ENCODE data around the gene ZNF606. TPM values are rescaled to one million over a fixed set of nuclear protein-coding genes. Genes with fewer than 3 reads are reported as not detected.
A peak's percentile ranks its signal among the peaks of the same experiment; 100 is the strongest.

ZNF606 gene
- total RNA-seq, 2 experiments from 2014 or later: 9.6 to 9.7 TPM

DNA sequence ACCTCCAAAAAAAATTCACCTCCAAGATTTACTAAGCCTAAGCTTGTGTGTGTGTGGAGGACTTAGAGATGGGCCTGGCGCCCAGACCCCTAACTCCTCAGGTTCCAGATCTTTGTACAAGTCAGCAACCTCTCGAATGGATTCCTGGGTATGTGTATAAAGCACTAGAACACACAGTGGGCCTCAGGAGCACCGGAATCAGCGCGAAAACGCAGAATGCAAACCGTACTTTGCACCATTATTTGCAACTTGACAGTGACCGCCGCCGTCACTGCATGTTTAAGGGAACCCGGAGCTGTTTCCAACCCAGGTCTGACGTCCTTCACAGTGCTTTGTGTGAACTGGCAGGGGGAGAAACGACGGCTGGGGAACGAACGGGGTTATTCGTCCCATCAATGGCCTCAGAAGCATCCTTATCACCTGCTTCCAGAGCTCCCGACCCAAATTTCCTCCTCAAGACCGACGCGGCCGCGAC lies 688 bp downstream of the ZNF606 start:
- peak; percentile 26 for DNase-seq
- ChIA-PET CTCF (interaction anchor here (0.6 to 1.2 kb wide), 4 partner anchors 50 to 518 kb away, joined by 3 to 5 read pairs (median 4); partner anchors contain the start of gene ZNF329), POLR2A (interaction anchor here (0.8 to 2.5 kb wide), 14 partner anchors 23 to 502 kb away, joined by 3 to 17 read pairs (median 5); partner anchors contain the start of genes ZNF134, ZNF256, ZNF274 and ZNF329)
- H3K9me3 Mint-ChIP-seq: peaks cover 49% of the 10 kb centered on the region
- peaks cover 91% of the 10 kb centered on the region for H3K36me3 Mint-ChIP-seq (ENCODE audit: low read depth)
- H3K27me3 Mint-ChIP-seq: no peaks in the 10 kb centered on the region
- peak overlapping the region; percentile 44 for H3K27ac Mint-ChIP-seq
- peak overlapping the region; percentile 77 for H3K4me3 Mint-ChIP-seq
- peaks cover 30% of the 10 kb centered on the region for H3K4me1 Mint-ChIP-seq

DNA sequence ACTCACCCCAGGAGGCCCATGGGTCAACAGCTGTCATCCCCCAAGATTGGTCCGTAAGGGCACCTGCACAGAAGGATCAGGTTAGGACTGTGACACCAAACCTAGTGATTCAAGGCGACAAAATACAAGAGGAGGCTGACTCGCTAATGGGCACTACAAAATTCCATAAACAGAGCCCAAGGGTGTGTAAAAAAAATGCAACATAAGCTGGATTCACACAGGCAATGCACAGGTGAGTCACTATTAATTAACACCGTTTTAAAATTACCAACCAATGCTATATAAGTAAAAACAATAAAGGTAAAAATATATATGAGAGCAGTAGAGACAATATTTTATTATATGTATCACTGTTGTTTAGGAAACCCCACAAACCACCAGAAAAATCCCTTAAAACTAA lies 1.9 kb downstream of the ZNF606 start:
- Mint-ChIP-seq H3K27ac (no peak overlapping the region), H3K36me3 (ENCODE audit: low read depth) (peaks cover 92% of the 10 kb centered on the region), H3K4me1 (peaks cover 30% of the 10 kb centered on the region), H3K9me3 (peaks cover 54% of the 10 kb centered on the region), H3K27me3 (no peaks in the 10 kb centered on the region), H3K4me3 (peak overlapping the region; percentile 77)
- ChIA-PET POLR2A (no interaction called here), CTCF (no interaction called here)
- no peak for DNase-seq

DNA sequence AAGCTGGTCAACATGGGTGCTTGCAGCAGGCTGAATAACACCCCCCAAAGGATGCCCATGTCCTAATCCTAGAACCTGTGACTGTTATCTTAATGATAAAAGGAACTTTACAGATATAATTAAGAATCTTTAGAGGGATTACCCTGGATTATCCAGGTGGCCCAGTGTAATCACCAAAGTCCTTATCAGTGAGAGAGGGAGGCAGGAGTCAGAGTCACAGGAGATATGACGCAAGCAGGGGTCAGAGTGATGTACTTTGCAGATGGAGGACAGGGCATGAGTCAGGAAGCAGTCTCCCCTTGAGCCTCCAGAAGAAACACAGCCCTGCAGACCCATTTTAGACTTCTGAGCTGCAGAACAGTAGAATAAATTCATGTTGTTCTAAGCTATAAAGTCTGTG lies 9.8 kb downstream of the ZNF606 start:
- no peaks in the 10 kb centered on the region for H3K27me3 Mint-ChIP-seq
- peaks cover 59% of the 10 kb centered on the region for H3K9me3 Mint-ChIP-seq
- H3K4me1 Mint-ChIP-seq: no peaks in the 10 kb centered on the region
- ChIA-PET POLR2A (no interaction called here), CTCF (no interaction called here)
- peaks cover 68% of the 10 kb centered on the region for H3K36me3 Mint-ChIP-seq (ENCODE audit: low read depth)
- no peak overlapping the region for H3K27ac Mint-ChIP-seq
- no peak for DNase-seq
- H3K4me3 Mint-ChIP-seq: no peak overlapping the region

DNA sequence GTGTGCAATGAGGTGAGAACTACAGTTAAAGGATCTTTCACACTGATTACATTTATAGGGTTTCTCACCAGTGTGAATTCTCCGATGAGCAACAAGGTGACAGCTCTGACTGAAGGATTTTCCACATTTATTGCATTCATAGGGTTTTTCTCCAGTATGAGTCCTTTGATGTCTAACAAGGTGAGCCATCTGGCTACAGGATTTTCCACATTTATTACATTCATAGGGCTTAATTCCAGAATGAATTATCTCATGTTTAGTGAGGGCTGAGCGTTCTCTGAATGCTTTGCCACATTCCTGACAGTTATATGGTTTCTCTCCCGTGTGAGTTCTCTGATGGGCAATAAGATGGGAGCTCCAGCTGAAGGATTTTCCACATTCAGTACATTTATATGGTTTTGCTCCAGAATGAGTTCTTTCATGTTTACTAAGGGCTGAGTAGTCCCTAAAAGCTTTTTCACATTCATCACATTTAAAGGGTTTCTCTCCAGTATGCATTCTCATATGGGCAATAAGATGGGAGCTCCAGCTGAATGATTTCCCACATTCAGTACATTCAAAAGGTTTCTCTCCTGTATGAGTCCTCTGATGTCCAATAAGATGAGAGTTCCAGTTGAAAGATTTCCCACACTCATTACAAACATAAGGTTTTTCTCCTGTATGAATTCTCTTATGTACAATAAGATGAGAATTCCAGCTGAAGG lies 23.9 kb downstream of the ZNF606 start:
- CTCF ChIA-PET: no interaction called here
- POLR2A ChIA-PET: interaction anchor here (2.2 kb wide), 1 partner anchor 23 kb away, joined by 4 read pairs; the partner anchor contains the start of gene ZNF606
- Mint-ChIP-seq H3K27me3 (no peaks in the 10 kb centered on the region), H3K4me1 (no peaks in the 10 kb centered on the region), H3K4me3 (no peak overlapping the region), H3K9me3 (peaks cover 81% of the 10 kb centered on the region), H3K27ac (no peak overlapping the region), H3K36me3 (ENCODE audit: low read depth) (peaks cover 73% of the 10 kb centered on the region)
- no peak for DNase-seq

DNA sequence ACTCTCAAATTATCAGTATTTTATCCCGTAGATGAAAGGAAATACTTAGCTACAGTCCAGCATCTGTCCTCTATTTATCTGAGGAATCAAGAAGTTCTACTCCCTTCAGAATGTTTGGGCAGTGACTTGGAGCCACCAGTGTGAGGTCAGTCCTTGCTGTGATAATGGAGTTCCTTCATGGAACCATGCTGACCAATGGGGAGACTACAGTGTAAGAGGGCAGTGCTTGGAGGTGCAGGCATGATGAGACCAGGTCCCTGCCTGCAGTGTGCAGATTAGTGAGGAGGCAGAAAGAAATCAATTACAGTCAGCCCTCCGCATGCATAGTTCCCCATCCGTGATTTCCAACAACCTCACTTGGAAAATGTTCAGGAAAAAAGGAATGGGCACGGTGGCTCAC lies 28.2 kb downstream of the ZNF606 start, which contains the start of gene C19orf18:
Gene C19orf18, minus strand, starts transcription at position 101 of the 400 bp plus-strand sequence. CDS start 102 bp downstream, outside the sequence.
- Mint-ChIP-seq H3K36me3 (ENCODE audit: low read depth) (peaks cover 36% of the 10 kb centered on the region), H3K27me3 (no peaks in the 10 kb centered on the region), H3K9me3 (peaks cover 74% of the 10 kb centered on the region), H3K4me1 (no peaks in the 10 kb centered on the region), H3K27ac (no peak within 1 kb of the TSS), H3K4me3 (no peak within 1 kb of the TSS)
- ChIA-PET POLR2A (no interaction called here), CTCF (no interaction called here)
- no peak for DNase-seq

DNA sequence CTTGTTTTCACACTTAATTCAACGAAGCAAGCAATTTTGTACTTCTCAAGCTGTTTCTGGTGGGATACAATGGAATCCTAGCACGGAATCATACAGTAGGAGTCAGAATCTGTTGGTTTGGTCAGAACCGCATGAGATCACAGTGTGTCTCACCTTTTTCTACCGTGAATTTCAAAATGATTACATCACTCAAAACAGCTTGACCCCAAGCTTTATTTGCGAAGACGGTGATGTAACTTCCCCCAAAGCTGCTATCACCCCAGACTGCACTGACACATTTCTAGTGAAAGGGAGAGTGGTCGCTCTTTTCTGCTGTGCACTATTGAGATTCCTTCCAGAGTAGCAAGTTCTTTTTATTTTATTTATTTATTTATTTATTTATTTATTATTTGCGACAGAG lies 37.9 kb downstream of the ZNF606 start:
- CTCF ChIA-PET: no interaction called here
- H3K4me1 Mint-ChIP-seq: no peaks in the 10 kb centered on the region
- POLR2A ChIA-PET: no interaction called here
- H3K27me3 Mint-ChIP-seq: no peaks in the 10 kb centered on the region
- no peak overlapping the region for H3K27ac Mint-ChIP-seq
- peaks cover 5% of the 10 kb centered on the region for H3K36me3 Mint-ChIP-seq (ENCODE audit: low read depth)
- peaks cover 43% of the 10 kb centered on the region for H3K9me3 Mint-ChIP-seq
- no peak overlapping the region for H3K4me3 Mint-ChIP-seq
- DNase-seq: no peak

DNA sequence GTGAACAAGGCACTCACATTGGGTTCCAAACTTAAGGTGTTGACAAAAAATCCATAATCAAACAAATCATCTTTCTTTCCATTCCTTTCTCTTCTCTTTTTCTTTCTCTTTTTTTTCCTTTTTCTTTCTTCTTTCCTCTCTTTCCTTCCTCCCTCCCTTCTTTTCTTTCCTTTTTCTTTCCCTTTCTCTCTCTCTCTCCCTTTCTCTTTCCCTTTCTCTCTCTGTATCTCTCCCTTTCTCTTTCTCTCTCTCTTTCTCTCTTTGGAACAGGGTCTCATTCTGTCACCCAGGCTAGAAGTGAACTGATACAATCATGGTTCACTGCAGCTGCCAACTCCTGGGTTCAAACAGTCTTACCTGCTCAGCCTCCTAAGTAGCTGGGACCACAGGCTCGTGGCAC lies 40.8 kb downstream of the ZNF606 start:
- ChIA-PET POLR2A (no interaction called here), CTCF (no interaction called here)
- H3K4me3 Mint-ChIP-seq: no peak overlapping the region
- H3K9me3 Mint-ChIP-seq: peaks cover 41% of the 10 kb centered on the region
- H3K27ac Mint-ChIP-seq: no peak overlapping the region
- H3K36me3 Mint-ChIP-seq (ENCODE audit: low read depth): peaks cover 5% of the 10 kb centered on the region
- H3K27me3 Mint-ChIP-seq: no peaks in the 10 kb centered on the region
- DNase-seq: no peak
- H3K4me1 Mint-ChIP-seq: no peaks in the 10 kb centered on the region

DNA sequence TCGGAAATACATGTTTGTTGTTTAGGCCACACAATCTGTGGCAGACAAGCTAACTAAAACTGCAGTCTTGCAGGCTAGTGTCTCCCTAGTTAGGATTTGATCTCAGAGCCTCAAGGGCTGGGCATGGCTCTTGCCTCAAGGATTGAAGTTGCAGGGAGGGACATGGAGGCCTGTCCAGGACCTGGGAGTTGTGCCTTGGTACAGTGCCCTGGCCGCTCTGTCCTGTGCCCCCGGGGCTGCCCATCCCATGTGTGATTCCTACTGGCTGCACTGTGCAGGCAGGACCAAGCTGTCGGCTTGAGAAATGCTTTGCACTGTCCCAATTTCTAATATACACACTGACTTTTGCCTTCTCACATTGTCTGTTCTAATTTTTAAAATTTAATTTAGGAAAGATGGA lies 47.6 kb downstream of the ZNF606 start:
- H3K9me3 Mint-ChIP-seq: peaks cover 40% of the 10 kb centered on the region
- H3K4me1 Mint-ChIP-seq: no peaks in the 10 kb centered on the region
- H3K27me3 Mint-ChIP-seq: no peaks in the 10 kb centered on the region
- H3K4me3 Mint-ChIP-seq: no peak overlapping the region
- ChIA-PET POLR2A (no interaction called here), CTCF (no interaction called here)
- H3K36me3 Mint-ChIP-seq (ENCODE audit: low read depth): peaks cover 4% of the 10 kb centered on the region
- DNase-seq: no peak
- no peak overlapping the region for H3K27ac Mint-ChIP-seq

DNA sequence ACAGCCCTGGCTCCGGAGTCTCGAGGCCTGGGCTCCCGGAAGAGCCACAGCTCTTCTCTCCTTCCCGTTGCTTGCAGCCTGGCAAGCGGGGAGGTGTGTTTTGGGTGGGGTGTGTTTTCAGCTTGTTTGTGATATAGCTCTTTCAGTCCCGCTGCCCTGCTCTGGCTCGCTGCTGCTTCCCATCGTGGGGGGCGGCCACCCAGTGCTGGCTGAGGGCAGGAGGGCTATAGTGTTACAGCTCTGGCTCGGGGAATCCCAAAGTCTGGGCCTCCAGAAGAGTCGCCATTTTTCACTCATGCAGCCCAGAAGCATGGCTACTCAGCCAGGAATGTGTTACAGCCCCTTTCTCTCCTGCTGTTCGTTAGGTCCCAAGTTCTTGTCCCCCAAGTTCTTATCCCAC lies 52.9 kb downstream of the ZNF606 start:
- POLR2A ChIA-PET: interaction anchor here (0.9 kb wide), 1 partner anchor 33 kb away, joined by 3 read pairs; no protein-coding TSS in a partner anchor
- H3K36me3 Mint-ChIP-seq (ENCODE audit: low read depth): peaks cover 25% of the 10 kb centered on the region
- no peak overlapping the region for H3K27ac Mint-ChIP-seq
- peaks cover 20% of the 10 kb centered on the region for H3K4me1 Mint-ChIP-seq
- H3K9me3 Mint-ChIP-seq: peaks cover 44% of the 10 kb centered on the region
- no peak for DNase-seq
- H3K27me3 Mint-ChIP-seq: no peaks in the 10 kb centered on the region
- CTCF ChIA-PET: no interaction called here
- H3K4me3 Mint-ChIP-seq: no peak overlapping the region

DNA sequence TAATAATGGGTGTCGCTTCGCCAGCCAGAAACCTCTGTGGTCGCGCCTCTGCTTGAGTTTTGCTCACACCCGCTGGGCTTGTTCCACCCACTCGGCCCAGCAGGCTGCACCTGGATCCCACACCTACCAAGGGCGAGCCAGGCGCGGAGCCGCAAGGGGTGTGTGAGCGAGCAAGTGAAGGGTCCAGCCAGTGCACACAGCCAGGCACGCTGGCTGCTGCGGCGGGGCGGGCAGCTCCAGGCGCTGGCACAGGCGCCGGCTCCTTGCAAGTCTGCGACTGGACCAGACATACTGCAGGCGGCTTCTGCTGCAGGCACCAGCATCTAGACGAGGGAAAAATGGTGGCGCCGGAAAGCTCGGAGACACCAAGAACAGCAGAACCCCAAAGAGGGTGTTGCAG lies 53.3 kb downstream of the ZNF606 start:
- Mint-ChIP-seq H3K9me3 (peaks cover 44% of the 10 kb centered on the region), H3K27ac (no peak overlapping the region), H3K4me3 (no peak overlapping the region), H3K27me3 (no peaks in the 10 kb centered on the region), H3K36me3 (ENCODE audit: low read depth) (peaks cover 29% of the 10 kb centered on the region), H3K4me1 (peaks cover 20% of the 10 kb centered on the region)
- no peak for DNase-seq
- ChIA-PET CTCF (no interaction called here), POLR2A (interaction anchor here (0.9 kb wide), 1 partner anchor 32 kb away, joined by 3 read pairs; no protein-coding TSS in a partner anchor)

DNA sequence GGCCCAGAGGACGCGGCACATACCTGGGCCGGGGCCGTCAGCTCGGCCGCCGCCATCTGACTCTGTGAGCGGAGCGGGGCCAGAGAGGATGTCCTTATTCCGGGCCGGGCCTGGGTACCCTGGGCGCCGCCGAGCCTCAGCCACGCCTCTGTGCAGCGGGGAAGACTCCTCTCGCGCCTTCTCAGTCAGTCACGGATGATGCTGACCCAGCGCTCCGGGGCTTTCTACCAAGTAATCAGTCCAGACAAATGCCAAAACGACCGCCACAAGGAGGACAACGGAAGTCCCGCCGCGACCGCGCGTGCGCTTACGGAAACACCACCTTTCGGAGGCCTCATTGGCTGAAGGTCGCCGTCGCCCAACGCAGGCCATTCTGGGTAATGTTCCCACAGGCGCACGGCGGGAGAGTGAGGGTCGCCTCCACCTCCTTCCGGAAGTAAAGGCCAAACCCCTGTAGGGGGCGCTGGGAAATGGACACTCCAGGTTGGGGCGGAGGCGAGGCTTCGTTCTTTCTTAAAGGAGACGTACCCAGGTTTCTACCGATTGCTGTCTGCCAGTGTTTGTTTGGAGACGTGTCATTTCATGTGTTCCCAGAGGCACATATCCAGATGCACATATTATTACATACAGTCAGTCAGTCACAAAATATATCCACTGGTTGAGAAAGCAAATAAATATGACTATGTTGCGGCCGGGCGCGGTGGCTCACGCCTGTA lies 55.0 kb downstream of the ZNF606 start, which contains the start of gene ZNF256:
Gene ZNF256, minus strand, starts transcription at position 288 of the 716 bp plus-strand sequence. Its CDS starts 232 bp downstream, at position 56.
- POLR2A ChIA-PET: interaction anchor here (1.0 kb wide), 1 partner anchor 55 kb away, joined by 4 read pairs; the partner anchor contains the start of gene ZNF606

DNA sequence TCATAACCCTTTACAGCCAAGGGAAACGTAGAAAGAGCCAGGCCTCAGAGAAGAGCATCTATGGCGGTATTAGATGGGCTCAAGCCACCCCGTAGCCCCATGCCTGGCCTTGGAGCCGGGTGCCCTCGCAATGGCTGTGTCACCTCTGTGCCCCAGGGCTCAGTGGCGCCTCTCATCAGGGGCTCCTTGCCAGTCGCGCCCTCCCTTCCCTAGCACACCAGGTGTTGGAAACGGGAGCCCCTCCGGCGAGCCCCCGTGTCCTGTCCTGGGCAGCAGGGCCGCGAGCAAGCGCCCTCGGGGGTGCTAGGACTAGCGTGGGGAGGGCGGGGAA lies 55.6 kb downstream of the ZNF606 start:
- Mint-ChIP-seq H3K4me3 (peak overlapping the region; percentile 93), H3K27ac (peak overlapping the region; percentile 85), H3K4me1 (peaks cover 20% of the 10 kb centered on the region), H3K27me3 (no peaks in the 10 kb centered on the region), H3K36me3 (ENCODE audit: low read depth) (peaks cover 51% of the 10 kb centered on the region), H3K9me3 (peaks cover 56% of the 10 kb centered on the region)
- no peak for DNase-seq
- ChIA-PET CTCF (no interaction called here), POLR2A (interaction anchor here (1.0 kb wide), 1 partner anchor 56 kb away, joined by 4 read pairs; the partner anchor contains the start of gene ZNF606)

More for the DNA sequence above, 55.0 kb downstream of the ZNF606 start, which contains the start of gene ZNF256:
- CTCF ChIA-PET: interaction anchor here (0.7 kb wide), 2 partner anchors 209 to 823 kb away, joined by 3 read pairs; no protein-coding TSS in a partner anchor
- peak within 1 kb of the TSS; percentile 85 for H3K27ac Mint-ChIP-seq
- peaks cover 20% of the 10 kb centered on the region for H3K4me1 Mint-ChIP-seq
- H3K36me3 Mint-ChIP-seq (ENCODE audit: low read depth): peaks cover 46% of the 10 kb centered on the region
- H3K4me3 Mint-ChIP-seq: peak within 1 kb of the TSS; percentile 93
- peaks cover 52% of the 10 kb centered on the region for H3K9me3 Mint-ChIP-seq
- DNase-seq: peak; percentile 90
- no peaks in the 10 kb centered on the region for H3K27me3 Mint-ChIP-seq

DNA sequence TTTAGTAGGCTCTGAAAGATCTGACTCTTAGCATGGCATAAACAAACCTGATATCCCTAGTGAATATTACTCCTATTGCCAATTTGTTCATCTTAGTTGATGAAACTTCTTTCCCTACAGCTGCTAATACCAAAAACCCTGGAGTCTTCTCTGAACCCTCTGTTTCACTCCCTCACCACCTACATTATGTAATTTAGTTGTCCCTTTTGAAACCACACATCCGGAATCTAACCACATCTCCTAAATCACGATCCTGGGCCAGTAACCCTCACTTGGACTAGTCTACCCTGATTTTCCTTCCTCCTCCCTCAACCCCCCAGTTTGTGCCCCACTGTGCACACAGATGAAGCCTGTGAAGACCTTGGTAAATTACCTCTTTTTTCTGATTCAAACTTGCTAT lies 56.3 kb downstream of the ZNF606 start:
- Mint-ChIP-seq H3K4me3 (peak overlapping the region; percentile 93), H3K4me1 (peaks cover 20% of the 10 kb centered on the region), H3K36me3 (ENCODE audit: low read depth) (peaks cover 59% of the 10 kb centered on the region), H3K9me3 (peaks cover 60% of the 10 kb centered on the region), H3K27me3 (no peaks in the 10 kb centered on the region), H3K27ac (no peak overlapping the region)
- DNase-seq: no peak
- ChIA-PET POLR2A (no interaction called here), CTCF (no interaction called here)

All from activated CD4-positive, alpha-beta memory T cell treated with anti-CD3 and anti-CD28 coated beads, Interleukin-2, amount 10 ng/mL, durations not matched to agents 7 days and 5 days (primary cell).